GM12892 (cell line): ENCODE data around the gene AP1AR.

Experiments used
- POLR2A ChIP-seq: IDR thresholded peaks from 2 replicates; pipeline ENCODE4 v1.6.1; 2011; ENCODE audit warnings: low read depth, low read length, control low read depth
- POLR2AphosphoS5 ChIP-seq: IDR thresholded peaks from 2 replicates; pipeline ENCODE4 v1.6.1; 2011; ENCODE audit warnings: low read depth, low read length, control low read depth

- TF ChIP-seq POLR2AphosphoS5 (no peak), POLR2A (no peak)
Observed at GRCh38 chr4:112247021-112247420, 15.4 kb downstream of the AP1AR start.
